H1 (cell line): ENCODE results near the gene ORC3. TPM values are rescaled to one million over a fixed set of nuclear protein-coding genes. Genes with fewer than 3 reads are reported as not detected.

Experiments
- CTCF ChIA-PET: fragments of 300-600 bp; sonication (Branson Sonifier 250); formaldehyde crosslinking; loops from one replicate; lab custom pipeline; 2021; ENCODE audit not compliant: partially characterized antibody; lab: Charles Lee
- POLR2A ChIA-PET: fragments of 300-600 bp; sonication (Branson Sonifier 250); formaldehyde crosslinking; loops from one replicate; lab custom pipeline; 2021; ENCODE audit warnings: inconsistent platforms; ENCODE audit not compliant: partially characterized antibody; lab: Charles Lee
- DNase-seq, 2 experiments: peaks; one replicate each; pipeline versions ENCODE4 v3.0.0 to v3.0.0-alpha.2; 2010 to 2022; ENCODE audit warnings: low spot score in 2 of 2, low read depth in 1 of 2, mixed read lengths in 1 of 2
- FAIRE-seq: peaks from 2 replicates; lab custom pipeline; 2011; peaks lifted over from hg19 to GRCh38; lab: Jason Lieb, UNC
- H2AFZ ChIP-seq: 2 replicates; pipeline ENCODE4 v1.8.1; 2012; ENCODE audit warnings: low read length, inconsistent platforms
- H2AK5ac ChIP-seq: 2 replicates; pipeline ENCODE4 v1.6.1; 2013; ENCODE audit warnings: low read depth, low read length
- H2BK120ac ChIP-seq: replicated peaks from 2 replicates; pipeline ENCODE3; 2013; ENCODE audit warnings: low read depth, low read length, inconsistent platforms
- H2BK12ac ChIP-seq: 2 replicates; pipeline ENCODE4 v1.6.1; 2013; ENCODE audit warnings: low read depth, low read length
- H2BK15ac ChIP-seq: 2 replicates; pipeline ENCODE4 v1.6.1; 2013; ENCODE audit warnings: low read length
- H2BK20ac ChIP-seq: 2 replicates; pipeline ENCODE4 v1.6.1; 2013; ENCODE audit warnings: low read length
- H2BK5ac ChIP-seq: 2 replicates; pipeline ENCODE4 v1.6.1; 2013; ENCODE audit warnings: low read depth, low read length
- H3K14ac ChIP-seq: 2 replicates; pipeline ENCODE4 v1.6.1; 2013; ENCODE audit warnings: inconsistent platforms; ENCODE audit not compliant: insufficient read length
- H3K18ac ChIP-seq: 2 replicates; pipeline ENCODE4 v1.6.1; 2013; ENCODE audit warnings: low read length; ENCODE audit errors: extremely low read depth
- H3K23ac ChIP-seq: 2 replicates; pipeline ENCODE4 v1.6.1; 2013; ENCODE audit warnings: inconsistent platforms; ENCODE audit not compliant: insufficient read length
- H3K23me2 ChIP-seq: 2 replicates; pipeline ENCODE4 v1.6.1; 2013; ENCODE audit warnings: low read depth, low read length
- H3K27ac ChIP-seq: 2 replicates; pipeline ENCODE4 v1.6.1; 2011; ENCODE audit warnings: low read depth, low read length, inconsistent platforms
- H3K27me3 ChIP-seq, 4 experiments: replicated peaks in 1 of 4; 1 replicate in 1 of 4; 2 replicates in 3 of 4; pipeline versions ENCODE4 v1.6.1 to v1.8.1; 2011 to 2013; ENCODE audit warnings: low read length in 3 of 4, mild to moderate bottlenecking in 3 of 4, inconsistent platforms in 2 of 4, mixed read lengths in 2 of 4, moderate library complexity in 1 of 4; ENCODE audit not compliant: control insufficient read depth in 3 of 4, insufficient read depth in 3 of 4; ENCODE audit errors: extremely low read depth in 1 of 4
- H3K36me3 ChIP-seq, 4 experiments: 2 replicates each; pipeline versions ENCODE4 v1.6.1 to v1.8.1; 2011 to 2013; ENCODE audit warnings: mild to moderate bottlenecking in 4 of 4, low read length in 3 of 4, moderate library complexity in 2 of 4, control low read depth in 1 of 4, inconsistent platforms in 1 of 4; ENCODE audit not compliant: insufficient read depth in 4 of 4, control insufficient read depth in 2 of 4
- H3K4ac ChIP-seq: replicated peaks from 2 replicates; pipeline ENCODE3; 2013; ENCODE audit warnings: low read length, low read depth, mixed read lengths, inconsistent platforms; ENCODE audit not compliant: insufficient read length
- H3K4me1 ChIP-seq, 4 experiments: replicated peaks in 1 of 4; 1 replicate in 1 of 4; 2 replicates in 3 of 4; pipeline versions ENCODE4 v1.6.1 to v1.8.1; 2011 to 2013; ENCODE audit warnings: low read length in 3 of 4, inconsistent platforms in 2 of 4, mixed read lengths in 1 of 4; ENCODE audit not compliant: insufficient read depth in 4 of 4, control insufficient read depth in 3 of 4
- H3K4me2 ChIP-seq, 2 experiments: 2 replicates each; pipeline versions ENCODE4 v1.6.1 to v1.8.1; 2011 to 2013; ENCODE audit warnings: low read depth in 2 of 2, low read length in 2 of 2, control low read depth in 1 of 2, inconsistent platforms in 1 of 2, mild to moderate bottlenecking in 1 of 2; ENCODE audit not compliant: insufficient read depth in 1 of 2
- H3K4me3 ChIP-seq, 4 experiments: fragments of 200-600, 300-600 bp in 1 of 4; sonication (generic), shearing (Covaris generic), sonication (Bioruptor Twin) in 1 of 4; 2 replicates each; pipeline versions ENCODE4 v1.5.1 to v1.8.1; 2011 to 2016; ENCODE audit warnings: low read length in 4 of 4, low read depth in 3 of 4, control low read depth in 2 of 4, inconsistent platforms in 2 of 4, mild to moderate bottlenecking in 2 of 4, mixed read lengths in 1 of 4, moderate library complexity in 1 of 4; ENCODE audit not compliant: insufficient read depth in 2 of 4; ENCODE audit errors: extremely low read depth in 1 of 4
- H3K56ac ChIP-seq: replicated peaks from 2 replicates; pipeline ENCODE3; 2013; ENCODE audit warnings: low read depth, mild to moderate bottlenecking, mixed read lengths, low read length, inconsistent platforms; ENCODE audit not compliant: insufficient read length
- H3K79me1 ChIP-seq: 2 replicates; pipeline ENCODE4 v1.6.1; 2013; ENCODE audit warnings: low read depth, low read length, control low read depth
- H3K79me2 ChIP-seq, 2 experiments: 2 replicates each; pipeline versions ENCODE4 v1.6.1 to v1.8.1; 2012 to 2013; ENCODE audit warnings: low read length in 2 of 2, mild to moderate bottlenecking in 2 of 2, inconsistent platforms in 1 of 2; ENCODE audit not compliant: insufficient read depth in 2 of 2, control insufficient read depth in 1 of 2
- H3K9ac ChIP-seq, 4 experiments: replicated peaks in 1 of 4; 1 replicate in 1 of 4; 2 replicates in 3 of 4; pipeline versions ENCODE4 v1.6.1 to v1.8.1; 2011 to 2013; ENCODE audit warnings: low read depth in 3 of 4, low read length in 3 of 4, control low read depth in 2 of 4, mild to moderate bottlenecking in 2 of 4, moderate library complexity in 2 of 4, inconsistent platforms in 1 of 4; ENCODE audit errors: extremely low read depth in 1 of 4
- H3K9me3 ChIP-seq, 2 experiments: 2 replicates each; pipeline versions ENCODE4 v1.6.1 to v1.8.1; 2012 to 2013; ENCODE audit warnings: mild to moderate bottlenecking in 2 of 2, moderate library complexity in 2 of 2, control low read depth in 1 of 2, inconsistent platforms in 1 of 2, low read depth in 1 of 2, low read length in 1 of 2, mixed read lengths in 1 of 2; ENCODE audit not compliant: insufficient read depth in 2 of 2
- H4K20me1 ChIP-seq, 2 experiments: replicated peaks in 1 of 2; 2 replicates each; pipeline versions ENCODE3 to v1.8.1; 2011 to 2013; ENCODE audit warnings: inconsistent platforms in 2 of 2, low read length in 2 of 2, mild to moderate bottlenecking in 1 of 2; ENCODE audit not compliant: insufficient read depth in 2 of 2, control insufficient read depth in 1 of 2
- H4K5ac ChIP-seq: 2 replicates; pipeline ENCODE4 v1.6.1; 2013; ENCODE audit warnings: low read length, low read depth, mixed read lengths, inconsistent platforms; ENCODE audit not compliant: insufficient read length
- H4K8ac ChIP-seq: 2 replicates; pipeline ENCODE4 v1.8.0; 2013; ENCODE audit warnings: mild to moderate bottlenecking, moderate library complexity, low read length, inconsistent platforms; ENCODE audit not compliant: insufficient read depth; ENCODE audit errors: extremely low read depth
- H4K91ac ChIP-seq: replicated peaks from 2 replicates; pipeline ENCODE3; 2013; ENCODE audit warnings: low read length, mixed read lengths, inconsistent platforms; ENCODE audit not compliant: insufficient read length
- ASH2L ChIP-seq: fragments of 200-600, 300-600 bp; sonication (generic); IDR thresholded peaks from one replicate; pipeline ENCODE4 v1.7.1; 2017; ENCODE audit warnings: low read length
- CTBP2 ChIP-seq: IDR thresholded peaks from 2 replicates; pipeline ENCODE4 v1.7.0; 2011; ENCODE audit warnings: borderline replicate concordance, mild to moderate bottlenecking, moderate library complexity, mixed read lengths, low read length; ENCODE audit not compliant: insufficient read depth, insufficient read length
- EGR1 ChIP-seq: IDR thresholded peaks from 2 replicates; pipeline ENCODE4 v1.6.1; 2011; ENCODE audit warnings: low read depth, low read length, borderline replicate concordance
- KDM4A ChIP-seq: IDR thresholded peaks from one replicate; pipeline ENCODE4 v1.7.1; 2012; ENCODE audit warnings: low read depth, mild to moderate bottlenecking, moderate library complexity, low read length, inconsistent platforms; ENCODE audit not compliant: severe bottlenecking
- NRF1 ChIP-seq: IDR thresholded peaks from 2 replicates; pipeline ENCODE4 v1.6.1; 2011; ENCODE audit warnings: mild to moderate bottlenecking, low read depth, low read length, improper control_type of control experiment
- PHF8 ChIP-seq: fragments of 200-600 bp; sonication (generic); conservative IDR thresholded peaks from 2 replicates; pipeline ENCODE4 v1.7.1; 2012; ENCODE audit warnings: low read depth, mild to moderate bottlenecking, inconsistent platforms, low read length, moderate library complexity
- POLR2A ChIP-seq, 2 experiments: IDR thresholded peaks; 1 replicate in 1 of 2; 2 replicates in 1 of 2; pipeline ENCODE4 v1.6.1; 2011; ENCODE audit warnings: low read depth in 2 of 2, low read length in 2 of 2, mild to moderate bottlenecking in 2 of 2; ENCODE audit errors: control extremely low read depth in 1 of 2
- SIX5 ChIP-seq: IDR thresholded peaks from 2 replicates; pipeline ENCODE4 v1.6.1; 2011; ENCODE audit warnings: mild to moderate bottlenecking, low read depth, low read length
- SP2 ChIP-seq: IDR thresholded peaks from 2 replicates; pipeline ENCODE4 v1.6.1; 2012; ENCODE audit warnings: mild to moderate bottlenecking, low read length, inconsistent platforms
- TBP ChIP-seq: IDR thresholded peaks from 2 replicates; pipeline ENCODE4 v1.6.1; 2011; ENCODE audit warnings: low read depth, low read length, improper control_type of control experiment
- TCF12 ChIP-seq: IDR thresholded peaks from 2 replicates; pipeline ENCODE4 v1.6.1; 2011; ENCODE audit warnings: low read depth, mild to moderate bottlenecking, low read length
- TEAD4 ChIP-seq: IDR thresholded peaks from 2 replicates; pipeline ENCODE4 v1.6.1; 2012; ENCODE audit warnings: low read depth, low read length, inconsistent platforms, mixed read lengths
- WGBS, 2 experiments: shearing (Covaris generic) in 1 of 2; methylation state at CpG; one replicate each; pipeline versions ENCODE4 v1.1.6 to v1.1.7; 2013 to 2015; ENCODE audit warnings: low lambda C conversion rate in 2 of 2, mixed read lengths in 2 of 2, inconsistent platforms in 1 of 2, low coverage in 1 of 2, missing lambda C conversion rate in 1 of 2; ENCODE audit not compliant: insufficient replicate concordance in 2 of 2, insufficient coverage in 1 of 2, insufficient read length in 1 of 2; ENCODE audit errors: extremely low coverage in 1 of 2, missing lambda C conversion rate in 1 of 2; 5-methylcytosine and 5-hydroxymethylcytosine counted together
- polyA plus RNA-seq, 7 experiments: library from polyadenylated mRNA; depleted of rRNA in 3 of 7; stranded (reverse) in 5 of 7; unstranded in 2 of 7; fragments of >200 nt in 5 of 7; fragments of 200-250 nt in 2 of 7; gene quantifications; 1 replicate in 5 of 7; 2 replicates in 1 of 7; 4 replicates in 1 of 7; pipeline versions ENCODE4 v1.2.1 to v1.2.3, GENCODE V29; 2011 to 2013; ENCODE audit warnings: missing spikeins in 2 of 7, mixed read lengths in 2 of 7
- total RNA-seq: library from RNA; stranded (reverse); fragmentation: NEBNext Ultra II Directional; extraction: Animal tissue kit (Norgen Biotek cat#: 25700); gene quantifications from 2 replicates; pipeline ENCODE4 v1.2.1, GENCODE V29; 2021

ORC3 gene
- total and polyA plus RNA-seq, 2 of the 8 experiments (the other 6 are each of a cell fraction or from before 2014, with no cell fraction given), result 35.9 to 60.9 TPM

GRCh38 chr6:87701676-87702588, 112.0 kb downstream of the ORC3 start, which contains the start of gene AKIRIN2:
Gene AKIRIN2 (minus strand): TSS chr6:87702233. CDS start chr6:87701684, 549 bp downstream.
- H2AFZ ChIP-seq, result peak within 1 kb of the TSS; percentile 17; the same call in 1 of the 2 replicates
- peak; percentile 39 for FAIRE-seq
- no peak for TF ChIP-seq CTBP2
- TF ChIP-seq TEAD4, result peak; percentile 71; the same call in 1 of the 2 replicates
- peak; percentile 95 for TF ChIP-seq PHF8
- TF ChIP-seq TBP, result peak; percentile 96
- peak; percentile 95 for TF ChIP-seq NRF1
- peak; percentile 92 for TF ChIP-seq SIX5
- TF ChIP-seq TCF12, result no peak
- no peak for TF ChIP-seq SP2
- TF ChIP-seq POLR2A (IDR thresholded peaks at IDR 0.05; ENCODE audit: control extremely low read depth in 1 of 2, low read depth in 2 of 2, low read length in 2 of 2), result peak; percentile 96 to 97
- TF ChIP-seq KDM4A, result peak; percentile 61
- TF ChIP-seq EGR1, result peak; percentile 57; the same call in 1 of the 2 replicates
- peak; percentile 35 for TF ChIP-seq ASH2L

More at GRCh38 chr6:87701676-87702588, 112.0 kb downstream of the ORC3 start, which contains the start of gene AKIRIN2:
- no peaks in the 10 kb centered on the region for H3K9me3 ChIP-seq
- peak within 1 kb of the TSS; percentile 90 to 93 (median 92) for H3K9ac ChIP-seq
- H3K4ac ChIP-seq, result peak within 1 kb of the TSS; percentile 99
- H4K20me1 ChIP-seq, result peaks cover 15 to 18% of the 10 kb centered on the region in 2 experiments
- H3K4me1 ChIP-seq, result peaks cover 0 to 8% (median 0%) of the 10 kb centered on the region in 4 experiments; a peak in 2 of 7 replicates
- H3K79me2 ChIP-seq, result peaks cover 43 to 51% of the 10 kb centered on the region in 2 experiments
- peak within 1 kb of the TSS; percentile 93; the same call in 1 of the 2 replicates for H2BK12ac ChIP-seq
- H2BK20ac ChIP-seq, result no peak within 1 kb of the TSS
- no peaks in the 10 kb centered on the region for H3K36me3 ChIP-seq
- H3K27me3 ChIP-seq, result no peaks in the 10 kb centered on the region
- 3% methylated on average over 74 of the region's 88 CpGs; no CpG with 5 or more reads in 1 of the 2 experiments for WGBS, 2 experiments
- H3K23me2 ChIP-seq, result peaks cover 4% of the 10 kb centered on the region
- peak within 1 kb of the TSS; percentile 92 for H3K56ac ChIP-seq
- ChIA-PET CTCF (interaction anchor here (1.3 kb wide), 1 partner anchor 11 kb away, joined by 4 read pairs; no protein-coding TSS in a partner anchor), POLR2A (interaction anchor here (0.6 to 3.0 kb wide), 27 partner anchors 10 to 1379 kb away, joined by 3 to 36 read pairs (median 4); partner anchors contain the start of genes ORC3, PNRC1 and RARS2)
- peak within 1 kb of the TSS; percentile 84 for H3K18ac ChIP-seq
- H2BK120ac ChIP-seq, result peak within 1 kb of the TSS; percentile 47
- H2AK5ac ChIP-seq, result no peak within 1 kb of the TSS
- H3K14ac ChIP-seq, result no peak within 1 kb of the TSS
- peak within 1 kb of the TSS; percentile 95 to 99 (median 95) for H3K4me3 ChIP-seq
- peak within 1 kb of the TSS; percentile 97 for H4K5ac ChIP-seq
- H4K91ac ChIP-seq, result peak within 1 kb of the TSS; percentile 97
- peak within 1 kb of the TSS; percentile 58 to 77 for H3K4me2 ChIP-seq
- peak within 1 kb of the TSS; percentile 97 for H4K8ac ChIP-seq
- DNase-seq, result peak; percentile 95 to 96
- H3K27ac ChIP-seq, result peak within 1 kb of the TSS; percentile 92
- H3K79me1 ChIP-seq, result no peaks in the 10 kb centered on the region
- peak within 1 kb of the TSS; percentile 97 for H2BK5ac ChIP-seq
- H3K23ac ChIP-seq, result no peak within 1 kb of the TSS
- peak within 1 kb of the TSS; percentile 96; the same call in 1 of the 2 replicates for H2BK15ac ChIP-seq
